Neural cell (in vitro differentiated cells): ENCODE data around the gene CLSTN1. TPM values are rescaled to one million over a fixed set of nuclear protein-coding genes. Genes with fewer than 3 reads are reported as not detected.

Experiments
- H2AFZ ChIP-seq: fragments of 200-600, 300-800 bp; sonication (generic), shearing (Covaris generic); 2 replicates; pipeline ENCODE4 v1.6.0; 2014; ENCODE audit warnings: low read depth, mild to moderate bottlenecking, antibody characterized with exemption, low read length, moderate library complexity
- H3F3A ChIP-seq: fragments of 200-600 bp; shearing (Covaris generic); 2 replicates; pipeline ENCODE4 v1.6.1; 2016; ENCODE audit warnings: mild to moderate bottlenecking, moderate library complexity, mixed read lengths, antibody characterized with exemption, low read length; ENCODE audit not compliant: insufficient read depth, poor library complexity, severe bottlenecking
- H3K27ac ChIP-seq: fragments of 200-600, 300-800 bp; sonication (generic), shearing (Covaris generic); 2 replicates; pipeline ENCODE4 v1.5.1; 2014; ENCODE audit warnings: mild to moderate bottlenecking, low read length, moderate library complexity
- H3K27me3 ChIP-seq: fragments of 300-800, 200-600 bp; sonication (generic), shearing (Covaris generic); 2 replicates; pipeline ENCODE4 v1.6.0; 2014; ENCODE audit warnings: mild to moderate bottlenecking, low read depth, low read length, moderate library complexity; ENCODE audit not compliant: insufficient read depth
- H3K36me3 ChIP-seq: fragments of 300-800, 200-600 bp; sonication (generic), shearing (Covaris generic); 2 replicates; pipeline ENCODE4 v1.5.1; 2014; ENCODE audit warnings: mild to moderate bottlenecking, antibody characterized with exemption, low read length, moderate library complexity; ENCODE audit not compliant: insufficient read depth
- H3K4me2 ChIP-seq: fragments of 300-800, 200-600 bp; sonication (generic), shearing (Covaris generic); 2 replicates; pipeline ENCODE4 v1.6.0; 2014; ENCODE audit warnings: mild to moderate bottlenecking, low read length
- H3K4me3 ChIP-seq: fragments of 300-800, 200-600 bp; sonication (generic), shearing (Covaris generic); 2 replicates; pipeline ENCODE4 v1.5.1; 2014; ENCODE audit warnings: mild to moderate bottlenecking, low read length, moderate library complexity
- H3K79me2 ChIP-seq: fragments of 200-600 bp; shearing (Covaris generic); replicated peaks from 2 replicates; pipeline ENCODE4 v1.6.0; 2014; ENCODE audit warnings: mild to moderate bottlenecking, low read length, moderate library complexity; ENCODE audit not compliant: insufficient read depth
- H3K9ac ChIP-seq: fragments of 300-800, 200-600 bp; sonication (generic), shearing (Covaris generic); 2 replicates; pipeline ENCODE4 v1.6.1; 2016; ENCODE audit warnings: mild to moderate bottlenecking, low read length, mixed read lengths
- H3K9me2 ChIP-seq: fragments of 200-600 bp; shearing (Covaris generic); 2 replicates; pipeline ENCODE4 v1.6.1; 2016; ENCODE audit warnings: mild to moderate bottlenecking, low read length, mixed read lengths; ENCODE audit not compliant: insufficient read depth
- H3K9me3 ChIP-seq: fragments of 200-600, 300-800 bp; sonication (generic), shearing (Covaris generic); 2 replicates; pipeline ENCODE4 v1.6.1; 2016; ENCODE audit warnings: mild to moderate bottlenecking, mixed run types, low read length, moderate library complexity, mixed read lengths
- H4K20me1 ChIP-seq: fragments of 200-600 bp; shearing (Covaris generic); 2 replicates; pipeline ENCODE4 v1.6.1; 2016; ENCODE audit warnings: mild to moderate bottlenecking, mixed run types; ENCODE audit not compliant: insufficient read depth
- CTCF ChIP-seq: fragments of 450-650 bp; IDR thresholded peaks from 2 replicates; pipeline ENCODE4 v1.5.1; 2014; ENCODE audit warnings: antibody characterized with exemption, mild to moderate bottlenecking, moderate library complexity; ENCODE audit not compliant: poor library complexity, severe bottlenecking
- EP300 ChIP-seq: fragments of 450-650 bp; conservative IDR thresholded peaks from 2 replicates; pipeline ENCODE4 v1.6.1; 2014; ENCODE audit warnings: antibody characterized with exemption, mild to moderate bottlenecking, moderate library complexity; ENCODE audit not compliant: poor library complexity, severe bottlenecking
- EZH2 ChIP-seq: fragments of 200-600, 300-800 bp; shearing (Covaris generic), sonication (generic); IDR thresholded peaks from 2 replicates; pipeline ENCODE4 v1.6.1; 2014; ENCODE audit warnings: antibody characterized with exemption, low read length, borderline replicate concordance, mild to moderate bottlenecking; ENCODE audit not compliant: insufficient read depth, poor library complexity, severe bottlenecking
- MXI1 ChIP-seq: fragments of 450-650 bp; conservative IDR thresholded peaks from 2 replicates; pipeline ENCODE4 v1.6.1; 2014; ENCODE audit warnings: antibody characterized with exemption, mild to moderate bottlenecking; ENCODE audit not compliant: poor library complexity, severe bottlenecking
- POLR2AphosphoS5 ChIP-seq: IDR thresholded peaks from 2 replicates; pipeline ENCODE4 v1.6.1; 2012
- RAD21 ChIP-seq: fragments of 450-650 bp; conservative IDR thresholded peaks from 2 replicates; pipeline ENCODE4 v1.6.1; 2014; ENCODE audit warnings: antibody characterized with exemption, mild to moderate bottlenecking, moderate library complexity
- REST ChIP-seq: IDR thresholded peaks from 2 replicates; pipeline ENCODE4 v1.6.1; 2012; ENCODE audit warnings: borderline replicate concordance
- SMC3 ChIP-seq: fragments of 450-650 bp; conservative IDR thresholded peaks from 2 replicates; pipeline ENCODE4 v1.6.1; 2014; ENCODE audit warnings: antibody characterized with exemption, mild to moderate bottlenecking, moderate library complexity; ENCODE audit not compliant: poor library complexity
- TAF1 ChIP-seq: IDR thresholded peaks from 2 replicates; pipeline ENCODE4 v1.6.1; 2012; ENCODE audit warnings: low read depth
- polyA plus RNA-seq: library from polyadenylated mRNA; depleted of rRNA; stranded (reverse); fragments of >200 nt; gene quantifications from 2 replicates; pipeline ENCODE4 v1.2.3, GENCODE V29; 2014

The CLSTN1 gene
- polyA plus RNA-seq, 1 donor from 2014 or later: 77.2 TPM

DNA sequence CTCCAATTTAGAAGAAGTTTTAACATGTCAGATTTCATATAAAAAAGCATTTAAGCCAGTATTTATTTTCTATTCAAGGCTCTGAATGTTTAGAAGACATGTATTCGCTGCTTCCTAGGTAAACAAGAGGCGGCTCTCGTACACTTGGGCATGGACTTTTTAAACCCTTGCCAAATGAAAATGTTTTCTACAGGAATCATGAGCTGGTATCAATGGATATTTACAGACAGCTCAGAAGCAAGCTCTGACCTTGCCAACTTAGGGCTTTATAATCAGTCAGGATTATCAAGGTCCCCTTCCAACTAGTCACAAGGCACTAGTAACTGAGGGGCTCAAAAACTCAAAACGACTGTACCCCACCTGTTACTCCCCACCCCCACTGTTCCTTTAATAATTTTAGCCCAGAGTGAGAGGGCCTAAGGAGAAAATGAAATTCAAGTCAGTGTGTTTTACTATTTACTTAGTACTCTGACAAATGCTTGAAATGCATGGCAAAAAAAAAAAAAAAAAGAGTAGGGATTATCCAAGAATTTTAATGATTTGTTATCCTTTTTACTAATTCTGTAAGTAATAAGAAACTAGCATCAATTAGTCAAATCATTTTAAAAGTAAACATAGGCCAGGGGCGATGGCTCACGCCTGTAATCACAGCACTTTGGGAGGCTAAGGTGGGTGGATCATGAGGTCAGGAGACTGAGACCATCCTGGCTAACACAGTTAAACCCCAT lies 12.4 kb downstream of the CLSTN1 start:
- no peaks in the 10 kb centered on the region for H3K9me3 ChIP-seq
- no peak overlapping the region for H3K9ac ChIP-seq
- peaks cover 58% of the 10 kb centered on the region for H3K79me2 ChIP-seq
- no peak overlapping the region for H3K4me3 ChIP-seq
- no peaks in the 10 kb centered on the region for H3K27me3 ChIP-seq
- no peaks in the 10 kb centered on the region for H3K9me2 ChIP-seq
- no peak overlapping the region for H2AFZ ChIP-seq
- no peaks in the 10 kb centered on the region for H4K20me1 ChIP-seq
- no peaks in the 10 kb centered on the region for H3K36me3 ChIP-seq
- H3K4me2 ChIP-seq: no peak overlapping the region
- TF ChIP-seq RAD21: no peak
- no peak for TF ChIP-seq EZH2
- no peak for TF ChIP-seq TAF1
- no peak for TF ChIP-seq REST
- no peak for TF ChIP-seq SMC3
- no peak for TF ChIP-seq CTCF
- no peak for TF ChIP-seq EP300
- no peak for TF ChIP-seq MXI1
- TF ChIP-seq POLR2AphosphoS5: no peak
- H3K27ac ChIP-seq: no peak overlapping the region
- H3F3A ChIP-seq: no peaks in the 10 kb centered on the region

- no peaks in the 10 kb centered on the region for H3K27me3 ChIP-seq
- no peak overlapping the region for H3K4me2 ChIP-seq
- peaks cover 40% of the 10 kb centered on the region for H3K79me2 ChIP-seq
- H4K20me1 ChIP-seq: no peaks in the 10 kb centered on the region
- H3K9me3 ChIP-seq: no peaks in the 10 kb centered on the region
- H3K9ac ChIP-seq: no peak overlapping the region
- no peaks in the 10 kb centered on the region for H3F3A ChIP-seq
- no peak overlapping the region for H2AFZ ChIP-seq
- H3K27ac ChIP-seq: no peak overlapping the region
- TF ChIP-seq POLR2AphosphoS5: no peak
- no peak for TF ChIP-seq EZH2
- TF ChIP-seq REST: no peak
- TF ChIP-seq RAD21: no peak
- TF ChIP-seq TAF1: no peak
- TF ChIP-seq EP300: no peak
- TF ChIP-seq MXI1: no peak
- no peak for TF ChIP-seq CTCF
- no peaks in the 10 kb centered on the region for H3K36me3 ChIP-seq
- H3K4me3 ChIP-seq: no peak overlapping the region
- H3K9me2 ChIP-seq: no peaks in the 10 kb centered on the region
These were observed 14.7 kb downstream of the CLSTN1 start for GRCh38 chr1:9809100-9809510.
